COR-L47 (cell line): ENCODE results near the gene TRIM34.
"Not testable (repeated sequence)": the region's sequence is repeated elsewhere in the genome, so short reads cannot be mapped to it uniquely, and the experiment has no call there.

ENCODE experiments used
- DNase-seq: peaks from one replicate; lab custom pipeline; 2025; lab: John Stamatoyannopoulos, UW

Gene TRIM34

GRCh38 chr11:5684036-5684645 lies 59.3 kb downstream of the TRIM34 start:
- no peak for DNase-seq

GRCh38 chr11:5684646-5685362 lies 60.0 kb downstream of the TRIM34 start, which contains the start of gene TRIM5:
TSS of gene TRIM5 (minus strand) at chr11:5685074. CDS start at chr11:5680177, 4,897 bp downstream.
- DNase-seq = no peak

- no peak for DNase-seq
Observed at GRCh38 chr11:5686426-5686825, 61.6 kb downstream of the TRIM34 start.

- no peak for DNase-seq
Observed at GRCh38 chr11:5688482-5688881, 63.7 kb downstream of the TRIM34 start.

- DNase-seq = no peak
Observed at GRCh38 chr11:5689551-5689983, 64.8 kb downstream of the TRIM34 start, which contains the start of gene TRIM22. TSS of gene TRIM22 (plus strand) at chr11:5689790. CDS start at chr11:5696233, 6,443 bp downstream.

- no peak for DNase-seq
Observed at GRCh38 chr11:5690216-5690615, 65.4 kb downstream of the TRIM34 start.

- DNase-seq = no peak
Observed at GRCh38 chr11:5690736-5691135, 65.9 kb downstream of the TRIM34 start.

GRCh38 chr11:5691238-5691963 lies 66.6 kb downstream of the TRIM34 start:
- not testable (repeated sequence) for DNase-seq

- no peak for DNase-seq
Observed at GRCh38 chr11:5691964-5692361, 67.2 kb downstream of the TRIM34 start.
